GM10266 (cell line): ENCODE data around the gene CDC45.

ENCODE experiments used
- DNase-seq: peaks from one replicate; pipeline ENCODE4 v3.0.0; 2012; ENCODE audit errors: extremely low spot score
- TF ChIP-seq, protein P1 (sequence below): IDR thresholded peaks from 2 replicates; pipeline ENCODE4 v1.5.1; 2012; ENCODE audit warnings: mild to moderate bottlenecking, low read depth; ENCODE audit not compliant: control insufficient read depth, insufficient read depth; ENCODE audit errors: missing control alignments

Gene CDC45

DNA sequence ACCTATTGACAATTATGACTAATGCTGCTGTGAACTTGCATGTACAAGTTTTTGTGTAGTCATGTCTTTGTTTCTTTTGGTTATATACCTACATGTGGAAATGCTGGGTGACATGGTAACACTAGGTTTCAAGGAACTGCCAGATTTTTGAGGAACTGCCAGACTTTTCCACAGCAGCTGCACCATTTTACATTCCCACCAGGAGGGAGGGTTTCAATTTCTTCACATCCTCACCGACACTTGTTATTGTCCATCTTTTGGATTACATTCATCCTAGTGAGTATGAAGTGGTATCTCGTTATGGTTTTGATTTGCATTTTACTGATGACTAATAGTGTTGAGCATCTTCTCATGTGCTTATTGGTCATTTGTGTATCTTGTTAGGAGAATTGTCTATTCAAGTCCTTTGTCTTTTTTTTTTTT lies 31.2 kb downstream of the CDC45 start:
- TF ChIP-seq, protein P1, sequence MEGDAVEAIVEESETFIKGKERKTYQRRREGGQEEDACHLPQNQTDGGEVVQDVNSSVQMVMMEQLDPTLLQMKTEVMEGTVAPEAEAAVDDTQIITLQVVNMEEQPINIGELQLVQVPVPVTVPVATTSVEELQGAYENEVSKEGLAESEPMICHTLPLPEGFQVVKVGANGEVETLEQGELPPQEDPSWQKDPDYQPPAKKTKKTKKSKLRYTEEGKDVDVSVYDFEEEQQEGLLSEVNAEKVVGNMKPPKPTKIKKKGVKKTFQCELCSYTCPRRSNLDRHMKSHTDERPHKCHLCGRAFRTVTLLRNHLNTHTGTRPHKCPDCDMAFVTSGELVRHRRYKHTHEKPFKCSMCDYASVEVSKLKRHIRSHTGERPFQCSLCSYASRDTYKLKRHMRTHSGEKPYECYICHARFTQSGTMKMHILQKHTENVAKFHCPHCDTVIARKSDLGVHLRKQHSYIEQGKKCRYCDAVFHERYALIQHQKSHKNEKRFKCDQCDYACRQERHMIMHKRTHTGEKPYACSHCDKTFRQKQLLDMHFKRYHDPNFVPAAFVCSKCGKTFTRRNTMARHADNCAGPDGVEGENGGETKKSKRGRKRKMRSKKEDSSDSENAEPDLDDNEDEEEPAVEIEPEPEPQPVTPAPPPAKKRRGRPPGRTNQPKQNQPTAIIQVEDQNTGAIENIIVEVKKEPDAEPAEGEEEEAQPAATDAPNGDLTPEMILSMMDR: no peak
- no peak for DNase-seq

DNA sequence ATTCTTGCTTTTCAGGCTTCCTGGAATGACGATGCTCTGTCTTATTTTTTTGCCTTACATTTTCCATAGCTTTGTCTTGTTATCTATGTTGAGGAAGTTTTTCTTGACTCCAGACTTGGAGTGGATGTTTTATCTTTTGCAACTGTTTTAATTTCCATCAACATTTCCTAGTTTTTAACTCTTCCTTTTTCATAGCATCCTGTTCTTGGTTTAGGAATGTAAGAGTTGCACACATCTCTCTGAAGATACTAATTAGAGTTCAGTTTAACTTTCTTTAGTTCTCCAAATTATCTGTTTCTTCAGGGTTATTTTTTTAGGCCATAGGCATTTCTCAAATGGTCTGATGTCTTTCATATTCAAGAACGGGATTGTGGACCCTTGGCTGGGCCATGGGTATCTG lies 34.1 kb downstream of the CDC45 start:
- TF ChIP-seq, protein P1: no peak
- DNase-seq: no peak

DNA sequence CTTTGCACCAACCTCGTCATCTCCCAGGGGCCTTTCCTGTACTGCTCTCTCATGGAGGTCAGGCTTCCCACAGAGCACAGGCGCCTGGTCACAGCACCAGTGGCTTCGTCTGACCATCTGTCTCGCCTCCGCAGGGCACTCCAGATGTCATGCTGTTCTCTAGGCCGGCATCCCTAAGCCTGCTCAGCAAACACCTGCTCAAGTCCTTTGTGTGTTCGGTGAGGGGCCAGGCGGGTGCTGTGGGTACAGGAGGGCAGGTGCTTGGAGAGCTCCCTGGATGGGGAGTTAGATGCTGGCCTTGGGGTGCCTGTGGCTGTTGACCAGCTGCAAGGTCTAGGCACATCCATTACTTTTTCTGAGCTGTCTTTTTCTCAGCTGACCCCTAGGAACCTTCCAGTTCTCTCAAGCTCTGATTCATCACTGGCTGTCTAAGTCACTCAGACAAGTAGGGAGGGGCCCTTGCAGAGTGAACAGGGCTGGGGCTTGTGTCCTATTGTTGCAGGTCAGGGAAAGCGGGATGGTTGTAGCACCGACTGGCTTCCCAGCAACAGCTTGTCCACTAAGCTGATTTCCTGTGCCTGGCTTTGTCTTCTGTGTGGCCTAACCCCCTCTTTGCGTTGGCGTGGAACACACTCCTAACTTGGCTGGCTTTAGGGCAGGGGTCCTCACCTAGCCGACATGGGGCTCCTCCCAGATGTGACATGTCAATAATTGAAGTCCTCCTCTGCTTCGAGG lies 35.3 kb downstream of the CDC45 start:
- TF ChIP-seq, protein P1: no peak
- no peak for DNase-seq

DNA sequence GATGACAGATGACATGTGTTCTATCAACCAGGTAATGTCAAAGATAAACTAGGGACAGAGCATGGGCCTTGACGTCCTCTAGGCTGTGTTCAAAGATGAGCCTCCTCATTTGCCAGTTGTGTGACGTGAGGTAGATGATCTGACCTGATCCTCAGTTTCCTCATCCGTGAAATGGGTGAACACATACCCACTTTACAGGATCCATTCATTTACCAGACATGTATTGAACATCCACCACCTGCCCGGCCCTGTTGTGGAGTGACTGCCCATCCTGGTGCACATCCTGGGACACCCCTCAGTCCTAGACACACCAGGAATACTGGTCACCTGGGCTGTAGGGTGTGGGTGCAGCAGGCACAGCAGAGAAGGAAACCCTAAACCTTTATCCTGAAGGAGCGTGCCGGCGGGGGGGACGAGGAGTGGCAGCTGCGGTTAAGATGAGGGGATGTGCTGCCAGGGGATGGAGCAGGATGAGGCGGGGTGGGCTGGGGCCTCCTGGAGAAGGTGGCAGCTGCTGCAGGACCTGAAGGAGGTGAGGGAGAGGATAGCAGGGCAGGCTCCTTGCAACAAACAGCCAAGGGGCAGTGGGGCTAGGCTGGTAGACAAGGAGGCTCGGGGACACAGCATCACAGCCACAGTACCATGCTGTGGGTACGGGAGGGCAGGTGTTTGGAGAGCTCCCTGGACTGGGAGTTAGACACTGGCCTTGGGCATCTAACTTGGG lies 36.1 kb downstream of the CDC45 start:
- TF ChIP-seq, protein P1: no peak
- no peak for DNase-seq

DNA sequence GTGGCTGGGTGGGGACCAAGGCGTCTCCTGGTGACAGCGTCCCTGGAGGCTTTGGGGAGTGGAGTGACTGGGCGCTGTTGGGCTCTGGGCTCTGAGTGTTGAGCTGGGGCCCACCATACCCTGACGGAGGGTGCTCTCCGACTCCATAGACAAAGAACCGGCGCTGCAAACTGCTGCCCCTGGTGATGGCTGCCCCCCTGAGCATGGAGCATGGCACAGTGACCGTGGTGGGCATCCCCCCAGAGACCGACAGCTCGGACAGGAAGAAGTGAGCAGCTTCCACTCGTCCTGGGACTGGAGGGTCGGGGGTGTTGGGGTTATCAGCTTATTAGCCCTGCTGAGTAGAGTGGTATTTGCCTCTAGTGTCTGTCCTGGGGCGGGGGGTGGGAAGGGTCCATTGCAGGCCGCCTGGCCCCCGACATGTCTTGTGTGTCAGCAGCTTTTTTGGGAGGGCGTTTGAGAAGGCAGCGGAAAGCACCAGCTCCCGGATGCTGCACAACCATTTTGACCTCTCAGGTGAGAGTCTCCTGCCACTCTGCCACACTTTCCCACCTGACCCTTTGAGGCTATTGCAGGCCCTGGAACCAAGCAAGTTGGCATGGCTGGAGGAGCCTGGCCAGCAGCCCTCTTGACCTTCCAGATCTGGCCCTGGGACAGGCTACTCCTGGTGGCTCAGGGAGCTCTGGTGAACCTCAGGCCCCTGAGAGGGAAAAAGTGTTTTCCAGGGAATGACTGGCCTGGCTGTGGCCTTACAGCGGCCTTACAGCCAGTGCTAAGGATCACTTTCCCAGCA lies 36.9 kb downstream of the CDC45 start:
- DNase-seq: no peak
- TF ChIP-seq, protein P1: no peak

DNA sequence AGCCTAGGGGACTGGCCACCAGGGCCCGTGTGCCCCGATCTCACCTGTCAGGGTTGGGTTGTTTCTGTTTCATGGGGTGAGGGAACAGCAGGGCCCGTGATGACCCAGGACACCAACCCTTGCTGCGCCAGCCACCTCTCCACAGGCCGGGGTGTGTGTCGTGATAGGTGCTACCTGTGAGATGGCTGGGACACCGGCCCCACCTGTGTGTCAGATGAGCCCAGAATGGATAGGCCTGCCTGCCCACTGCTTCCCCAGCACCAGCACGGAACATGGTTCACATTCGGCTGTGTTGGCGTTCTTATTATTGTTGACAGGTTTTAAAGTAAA lies 37.4 kb downstream of the CDC45 start:
- TF ChIP-seq, protein P1: no peak
- no peak for DNase-seq

DNA sequence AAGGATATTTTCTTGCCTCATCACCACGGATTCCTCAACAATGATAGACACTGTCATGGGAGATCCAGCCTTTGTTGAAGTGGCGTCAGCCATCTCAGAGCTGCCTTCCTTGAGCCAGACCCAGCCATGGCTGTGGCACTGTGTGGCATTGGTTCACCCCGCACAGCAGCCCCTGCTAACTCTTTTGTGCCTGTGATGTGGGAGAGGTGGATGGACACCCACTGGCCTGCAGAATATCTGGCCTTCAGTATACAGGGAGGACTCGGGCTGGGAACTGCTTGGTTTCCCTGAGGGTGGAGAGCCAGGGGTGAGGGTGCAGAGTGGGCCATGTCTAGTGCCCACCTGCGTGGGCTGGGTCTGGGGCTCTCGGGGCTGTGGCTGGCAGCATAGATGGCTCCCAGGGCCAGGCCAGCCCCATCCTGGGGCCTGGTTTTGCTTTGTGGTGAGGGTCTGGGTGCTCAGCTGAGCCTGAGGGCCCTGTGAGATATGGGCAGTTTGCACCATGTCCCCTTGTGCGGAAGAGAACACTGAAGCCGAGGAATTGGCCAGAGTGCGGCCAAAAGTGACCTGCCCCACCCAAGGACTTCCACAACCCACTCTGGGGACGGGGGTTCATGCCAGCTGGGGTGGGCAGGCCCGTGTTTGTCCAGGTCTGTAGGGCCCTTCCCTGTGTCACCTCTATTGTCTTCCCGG lies 38.3 kb downstream of the CDC45 start:
- TF ChIP-seq, protein P1: no peak
- DNase-seq: no peak
